Effector memory CD4-positive, alpha-beta T cell (primary cell): ENCODE results near the gene QRSL1.

Source experiments
- DNase-seq, 3 donors: peaks; one replicate each; pipeline ENCODE4 v3.0.0-alpha.2; 2020
- H3K27ac ChIP-seq: 2 replicates; pipeline ENCODE4 v1.7.0; 2013; ENCODE audit warnings: mild to moderate bottlenecking, low read length, moderate library complexity; ENCODE audit not compliant: insufficient read depth, poor library complexity, severe bottlenecking
- H3K27me3 ChIP-seq: replicated peaks from 2 replicates; pipeline ENCODE4 v1.7.0; 2013; ENCODE audit warnings: mild to moderate bottlenecking, low read length; ENCODE audit not compliant: insufficient read depth, control insufficient read depth, poor library complexity, severe bottlenecking
- H3K36me3 ChIP-seq: 2 replicates; pipeline ENCODE4 v1.7.0; 2013; ENCODE audit warnings: mild to moderate bottlenecking, low read length, moderate library complexity; ENCODE audit not compliant: control insufficient read depth, insufficient read depth
- H3K4me1 ChIP-seq: 2 replicates; pipeline ENCODE4 v1.7.0; 2013; ENCODE audit warnings: low read length, mild to moderate bottlenecking; ENCODE audit not compliant: control insufficient read depth, insufficient read depth, poor library complexity, severe bottlenecking
- H3K4me3 ChIP-seq: 2 replicates; pipeline ENCODE4 v1.7.0; 2013; ENCODE audit warnings: low read length, low read depth, mild to moderate bottlenecking; ENCODE audit not compliant: insufficient read depth, poor library complexity, severe bottlenecking
- H3K9me3 ChIP-seq: 2 replicates; pipeline ENCODE4 v1.7.0; 2013; ENCODE audit warnings: mild to moderate bottlenecking, low read length, moderate library complexity; ENCODE audit not compliant: control insufficient read depth

QRSL1 gene

DNA sequence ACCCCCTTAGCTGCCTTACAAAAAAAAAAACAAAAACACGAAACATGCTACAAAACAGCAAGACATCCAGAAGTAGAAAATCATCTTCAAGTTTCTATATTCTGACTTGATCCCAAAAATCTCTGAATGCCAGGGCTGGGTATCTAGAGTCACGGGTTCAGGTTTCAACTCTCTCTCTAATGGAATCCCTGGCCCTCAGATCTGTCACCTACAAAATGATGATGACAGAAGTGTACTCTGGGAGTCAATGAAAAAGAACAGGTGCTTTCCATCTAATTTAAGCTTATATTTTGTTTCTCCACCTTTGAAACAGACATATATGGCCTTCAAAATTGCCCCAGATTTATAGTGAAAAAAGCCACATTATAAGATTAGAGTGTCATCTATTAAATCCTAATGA is 18.3 kb upstream of the QRSL1 start:
- H3K27ac ChIP-seq, result no peak overlapping the region
- no peak overlapping the region for H3K4me3 ChIP-seq
- peaks cover 9% of the 10 kb centered on the region for H3K36me3 ChIP-seq
- no peaks in the 10 kb centered on the region for H3K4me1 ChIP-seq
- no peaks in the 10 kb centered on the region for H3K27me3 ChIP-seq
- DNase-seq, result no peak
- no peaks in the 10 kb centered on the region for H3K9me3 ChIP-seq

GRCh38 chr6:106612671-106613416 is 16.5 kb upstream of the QRSL1 start:
- Histone ChIP-seq H3K4me1 (no peaks in the 10 kb centered on the region), H3K27me3 (no peaks in the 10 kb centered on the region), H3K4me3 (no peak overlapping the region), H3K27ac (no peak overlapping the region), H3K9me3 (no peaks in the 10 kb centered on the region), H3K36me3 (peaks cover 9% of the 10 kb centered on the region)
- no peak for DNase-seq

GRCh38 chr6:106613590-106613989 is 15.8 kb upstream of the QRSL1 start:
- H3K9me3 ChIP-seq, result no peaks in the 10 kb centered on the region
- H3K27me3 ChIP-seq, result no peaks in the 10 kb centered on the region
- H3K4me3 ChIP-seq, result no peak overlapping the region
- no peak for DNase-seq
- H3K4me1 ChIP-seq, result no peaks in the 10 kb centered on the region
- peaks cover 9% of the 10 kb centered on the region for H3K36me3 ChIP-seq
- no peak overlapping the region for H3K27ac ChIP-seq

DNA sequence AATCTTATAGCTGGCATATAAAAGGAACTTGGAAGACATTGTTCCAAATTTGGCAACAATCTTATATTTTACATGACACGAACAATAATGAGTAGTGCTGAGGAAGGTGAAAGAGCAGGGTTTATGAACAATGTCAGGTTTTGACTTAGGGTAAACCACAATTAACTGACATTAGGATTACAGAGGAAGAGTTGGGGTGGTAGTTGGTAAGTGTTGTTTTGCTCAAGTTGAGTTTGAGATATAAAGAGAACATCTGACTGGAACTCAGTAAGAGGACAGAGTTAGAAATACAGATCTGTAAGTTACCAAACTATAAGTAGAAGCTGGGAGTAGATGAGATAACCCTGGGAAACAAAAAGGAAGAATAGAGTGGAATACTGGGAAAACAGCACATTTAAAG is 15.2 kb upstream of the QRSL1 start:
- peaks cover 9% of the 10 kb centered on the region for H3K36me3 ChIP-seq
- no peak overlapping the region for H3K4me3 ChIP-seq
- DNase-seq, result no peak
- no peaks in the 10 kb centered on the region for H3K9me3 ChIP-seq
- no peak overlapping the region for H3K27ac ChIP-seq
- no peaks in the 10 kb centered on the region for H3K4me1 ChIP-seq
- H3K27me3 ChIP-seq, result no peaks in the 10 kb centered on the region

- no peak for DNase-seq
- H3K27me3 ChIP-seq, result no peaks in the 10 kb centered on the region
- H3K27ac ChIP-seq, result no peak overlapping the region
- H3K9me3 ChIP-seq, result no peaks in the 10 kb centered on the region
- no peaks in the 10 kb centered on the region for H3K4me1 ChIP-seq
- H3K4me3 ChIP-seq, result no peak overlapping the region
- peaks cover 9% of the 10 kb centered on the region for H3K36me3 ChIP-seq
Observed at GRCh38 chr6:106614592-106615257, 14.7 kb upstream of the QRSL1 start.

- Histone ChIP-seq H3K27ac (no peak overlapping the region), H3K4me3 (no peak overlapping the region), H3K4me1 (no peaks in the 10 kb centered on the region), H3K36me3 (peaks cover 9% of the 10 kb centered on the region), H3K27me3 (no peaks in the 10 kb centered on the region), H3K9me3 (no peaks in the 10 kb centered on the region)
- no peak for DNase-seq
Observed at GRCh38 chr6:106617302-106617701, 12.1 kb upstream of the QRSL1 start.

DNA sequence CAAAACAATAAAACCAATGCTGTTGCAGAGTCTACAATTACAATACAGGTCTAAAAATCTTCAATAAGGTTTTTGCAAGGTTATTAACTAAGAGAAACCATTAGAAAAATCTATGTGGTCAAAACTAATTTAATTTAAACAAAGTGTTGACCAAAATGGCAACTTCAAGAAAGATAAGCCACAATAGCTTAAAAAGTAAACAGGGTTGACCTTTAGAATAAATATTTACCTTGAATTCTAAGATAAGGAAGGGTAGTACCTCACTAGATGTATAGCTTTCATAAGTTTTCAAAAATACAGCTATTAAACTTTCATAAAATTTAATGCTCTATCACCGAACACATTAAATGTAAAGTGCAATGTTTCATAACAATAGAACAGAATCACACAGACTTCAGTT is 11.5 kb upstream of the QRSL1 start:
- no peak for DNase-seq
- H3K27ac ChIP-seq, result no peak overlapping the region
- H3K4me3 ChIP-seq, result no peak overlapping the region
- H3K4me1 ChIP-seq, result no peaks in the 10 kb centered on the region
- H3K27me3 ChIP-seq, result no peaks in the 10 kb centered on the region
- H3K9me3 ChIP-seq, result no peaks in the 10 kb centered on the region
- H3K36me3 ChIP-seq, result peaks cover 9% of the 10 kb centered on the region

DNA sequence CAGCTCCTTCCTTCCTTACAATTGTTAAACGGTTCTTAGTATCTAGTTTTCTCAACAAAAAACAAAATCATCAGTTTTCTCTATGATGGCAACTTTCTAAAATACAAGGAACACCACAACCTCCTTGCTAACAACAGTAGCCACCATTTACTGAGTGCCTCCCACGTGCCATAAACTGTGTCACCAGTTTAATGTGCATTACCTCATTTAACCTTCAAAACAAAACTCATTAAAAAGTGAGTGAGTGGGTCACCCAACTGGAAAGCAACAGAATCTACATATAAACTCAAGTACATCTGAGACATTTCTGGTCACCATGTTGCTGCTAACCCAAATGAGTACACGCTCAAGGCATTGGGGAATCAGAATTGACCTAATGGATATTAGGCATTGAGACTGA is 11.1 kb upstream of the QRSL1 start:
- Histone ChIP-seq H3K9me3 (no peaks in the 10 kb centered on the region), H3K27ac (no peak overlapping the region), H3K4me1 (no peaks in the 10 kb centered on the region), H3K27me3 (no peaks in the 10 kb centered on the region), H3K4me3 (no peak overlapping the region), H3K36me3 (peaks cover 4% of the 10 kb centered on the region)
- no peak for DNase-seq

DNA sequence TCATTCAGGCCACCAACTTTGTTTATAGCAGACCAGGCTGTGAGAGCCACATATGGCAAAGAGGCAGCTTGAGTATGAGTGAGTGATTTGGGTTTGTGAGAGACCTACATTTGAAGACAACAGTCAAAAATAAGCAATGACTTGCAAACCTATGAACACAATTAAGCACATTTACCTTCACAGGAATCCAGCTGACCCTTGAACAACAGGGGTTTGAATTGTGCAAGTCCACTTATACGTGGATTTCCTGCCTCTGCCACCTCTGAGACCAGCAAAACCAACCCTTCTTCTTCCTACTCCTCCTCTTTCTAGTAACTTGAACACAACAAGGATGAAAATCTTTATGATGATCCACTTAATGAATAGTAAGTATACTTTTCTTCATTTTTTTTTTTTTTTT is 10.2 kb upstream of the QRSL1 start:
- Histone ChIP-seq H3K36me3 (peaks cover 2% of the 10 kb centered on the region), H3K4me3 (no peak overlapping the region), H3K9me3 (no peaks in the 10 kb centered on the region), H3K27ac (no peak overlapping the region), H3K27me3 (no peaks in the 10 kb centered on the region), H3K4me1 (no peaks in the 10 kb centered on the region)
- DNase-seq, result no peak

DNA sequence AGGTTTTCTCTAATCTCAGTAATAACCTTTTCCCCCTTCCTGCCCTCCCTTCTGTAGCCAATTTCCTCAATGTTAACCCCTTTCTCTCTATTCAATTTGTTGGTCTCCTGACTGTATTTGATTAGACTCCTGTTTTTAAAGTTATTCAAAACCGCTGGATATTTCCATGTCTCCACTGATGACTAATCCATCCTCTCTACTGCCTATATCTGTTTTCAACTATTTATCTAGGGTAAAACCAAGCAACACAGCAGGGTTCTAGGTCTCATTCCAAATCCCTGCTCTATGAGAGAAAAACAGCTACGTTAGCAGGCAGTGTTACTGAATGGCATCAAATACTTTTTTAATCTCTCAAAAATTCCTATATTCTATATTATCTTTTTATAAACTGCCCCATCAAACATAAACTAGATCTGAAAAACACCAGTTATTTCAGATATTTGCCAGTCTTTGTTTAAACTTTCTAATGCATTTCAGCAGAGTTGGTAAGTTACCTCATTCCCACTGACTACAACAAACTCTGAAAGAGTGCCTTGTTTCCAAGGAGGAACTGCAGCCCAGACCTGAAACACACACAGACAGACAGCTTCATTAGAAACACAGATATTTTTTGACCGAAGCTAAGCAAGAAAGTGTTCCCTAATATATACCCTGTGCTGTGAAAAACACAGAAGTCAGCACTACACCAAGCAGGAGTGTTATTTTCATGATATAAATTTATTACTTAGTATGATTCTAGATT is 8.3 kb upstream of the QRSL1 start:
- Histone ChIP-seq H3K4me3 (no peak overlapping the region), H3K27me3 (no peaks in the 10 kb centered on the region), H3K9me3 (no peaks in the 10 kb centered on the region), H3K27ac (no peak overlapping the region), H3K4me1 (no peaks in the 10 kb centered on the region), H3K36me3 (no peaks in the 10 kb centered on the region)
- DNase-seq, result no peak
